ENCODE measurements around the gene PCSK4.

GRCh38 chr19:1522838-1523237 is 32.7 kb upstream of the PCSK4 start:
- TF ChIP-seq ZFP30 (CRISPR knock-in tag; IDR thresholded peaks at IDR 0.05) (no peak), CSRNP3 (CRISPR knock-in tag; IDR thresholded peaks at IDR 0.05) (no peak), RARB (CRISPR knock-in tag; IDR thresholded peaks at IDR 0.05) (no peak), TSHZ2 (CRISPR knock-in tag; IDR thresholded peaks at IDR 0.05) (no peak), POU6F1 (CRISPR knock-in tag; IDR thresholded peaks at IDR 0.05; ENCODE audit: borderline replicate concordance, low read depth) (no peak), BACH2 (CRISPR knock-in tag; IDR thresholded peaks at IDR 0.05; ENCODE audit: borderline replicate concordance) (no peak), CREB5 (CRISPR knock-in tag; IDR thresholded peaks at IDR 0.05; ENCODE audit: low read depth) (no peak)

All from SK-N-SH treated with all-trans-retinoic acid at 6 μM for 48 hours (cell line).